Esophagus (tissue), 2 donors: ENCODE results near the gene TMED10. TPM values are rescaled to one million over a fixed set of nuclear protein-coding genes. Genes with fewer than 3 reads are reported as not detected.

Source experiments
- H3K27ac ChIP-seq, 2 donors: one replicate each; pipeline ENCODE4 v1.5.1; 2013; ENCODE audit warnings: low read depth in 2 of 2, mild to moderate bottlenecking in 2 of 2, inconsistent platforms in 1 of 2, low read length in 1 of 2, moderate library complexity in 1 of 2
- H3K27me3 ChIP-seq, 2 donors: one replicate each; pipeline ENCODE4 v1.6.1; 2013; ENCODE audit warnings: low read length in 2 of 2, control low read depth in 1 of 2, mild to moderate bottlenecking in 1 of 2; ENCODE audit not compliant: insufficient read depth in 2 of 2, control insufficient read depth in 1 of 2
- H3K36me3 ChIP-seq, 2 donors: one replicate each; pipeline ENCODE4 v1.6.1; 2013; ENCODE audit warnings: low read length in 1 of 2; ENCODE audit not compliant: control insufficient read depth in 2 of 2, insufficient read depth in 2 of 2
- H3K4me1 ChIP-seq, 2 donors: one replicate each; pipeline ENCODE4 v1.6.1; 2013; ENCODE audit warnings: low read length in 1 of 2; ENCODE audit not compliant: control insufficient read depth in 2 of 2, insufficient read depth in 2 of 2
- H3K4me3 ChIP-seq, 2 donors: one replicate each; pipeline ENCODE4 v1.5.1; 2013; ENCODE audit warnings: low read length in 2 of 2, mild to moderate bottlenecking in 2 of 2, low read depth in 1 of 2, moderate library complexity in 1 of 2
- H3K9me3 ChIP-seq, 2 donors: one replicate each; pipeline ENCODE4 v1.6.1; 2013; ENCODE audit warnings: mild to moderate bottlenecking in 2 of 2, low read depth in 1 of 2, low read length in 1 of 2, moderate library complexity in 1 of 2; ENCODE audit not compliant: control insufficient read depth in 2 of 2, insufficient read depth in 1 of 2
- WGBS, 2 donors: extraction: QIAGEN DNeasy Blood & Tissue Kit; methylation state at CpG; one replicate each; pipeline ENCODE4 v1.1.7; 2013; 5-methylcytosine and 5-hydroxymethylcytosine counted together
- polyA plus RNA-seq, 2 donors: library from polyadenylated mRNA; stranded (reverse); fragments of 200-250 nt; gene quantifications; one replicate each; pipeline ENCODE4 v1.2.3, GENCODE V29; 2013
- donor health status: healthy with polysubstance abuse.
- donor health status: Bipolar disorder and iron deficiency.

TMED10 gene
- polyA plus RNA-seq, 2 donors = 74.8 to 225 TPM

- Histone ChIP-seq H3K36me3 (no peaks in the 10 kb centered on the region), H3K27ac (no peak overlapping the region), H3K27me3 (no peaks in the 10 kb centered on the region), H3K4me3 (no peak overlapping the region), H3K9me3 (no peaks in the 10 kb centered on the region), H3K4me1 (no peaks in the 10 kb centered on the region)
- 91 to 96% methylated on average over 5 of the region's 5 CpGs for WGBS, 2 donors
Measured at GRCh38 chr14:75214558-75214957, 38.1 kb upstream of the TMED10 start.

- no peak overlapping the region for H3K4me3 ChIP-seq
- H3K9me3 ChIP-seq = no peaks in the 10 kb centered on the region
- WGBS, 2 donors = 67 to 70% methylated on average over 4 of the region's 4 CpGs
- no peaks in the 10 kb centered on the region for H3K27me3 ChIP-seq
- H3K27ac ChIP-seq = no peak overlapping the region
- no peaks in the 10 kb centered on the region for H3K4me1 ChIP-seq
- H3K36me3 ChIP-seq = no peaks in the 10 kb centered on the region
Measured at GRCh38 chr14:75213172-75213571, 36.8 kb upstream of the TMED10 start.

GRCh38 chr14:75208843-75209242 is 32.4 kb upstream of the TMED10 start:
- Histone ChIP-seq H3K4me1 (no peaks in the 10 kb centered on the region), H3K36me3 (no peaks in the 10 kb centered on the region), H3K9me3 (no peaks in the 10 kb centered on the region), H3K27me3 (no peaks in the 10 kb centered on the region), H3K27ac (no peak overlapping the region), H3K4me3 (no peak overlapping the region)
- 91% methylated on average over 6 of the region's 6 CpGs for WGBS, 2 donors

- no peaks in the 10 kb centered on the region for H3K36me3 ChIP-seq
- H3K9me3 ChIP-seq = no peaks in the 10 kb centered on the region
- no peak overlapping the region for H3K27ac ChIP-seq
- H3K4me1 ChIP-seq = no peaks in the 10 kb centered on the region
- 85 to 96% methylated on average over 3 of the region's 3 CpGs for WGBS, 2 donors
- no peaks in the 10 kb centered on the region for H3K27me3 ChIP-seq
- no peak overlapping the region for H3K4me3 ChIP-seq
Measured at GRCh38 chr14:75206190-75206589, 29.8 kb upstream of the TMED10 start.

- H3K27ac ChIP-seq = peak overlapping the region; percentile 30 to 54
- no peaks in the 10 kb centered on the region for H3K9me3 ChIP-seq
- no peaks in the 10 kb centered on the region for H3K27me3 ChIP-seq
- no peaks in the 10 kb centered on the region for H3K4me1 ChIP-seq
- H3K36me3 ChIP-seq = no peaks in the 10 kb centered on the region
- 66% methylated on average over 3 of the region's 3 CpGs for WGBS, 2 donors
- H3K4me3 ChIP-seq = no peak overlapping the region
Measured at GRCh38 chr14:75205591-75205990, 29.2 kb upstream of the TMED10 start.

- Histone ChIP-seq H3K27ac (peak overlapping the region; percentile 67 to 86), H3K27me3 (no peaks in the 10 kb centered on the region), H3K36me3 (no peaks in the 10 kb centered on the region), H3K4me3 (no peak overlapping the region), H3K4me1 (peaks cover 0 to 2% of the 10 kb centered on the region in 2 donors), H3K9me3 (no peaks in the 10 kb centered on the region)
- 38% methylated on average over 3 of the region's 3 CpGs for WGBS, 2 donors
Measured at GRCh38 chr14:75204116-75204515, 27.7 kb upstream of the TMED10 start.

- H3K36me3 ChIP-seq = no peaks in the 10 kb centered on the region
- H3K4me1 ChIP-seq = peaks cover 0 to 5% of the 10 kb centered on the region in 2 donors
- no peaks in the 10 kb centered on the region for H3K27me3 ChIP-seq
- 68 to 78% methylated on average over 2 of the region's 2 CpGs for WGBS, 2 donors
- H3K27ac ChIP-seq = peak overlapping the region in 1 of 2 donors; percentile 3
- no peak overlapping the region for H3K4me3 ChIP-seq
- no peaks in the 10 kb centered on the region for H3K9me3 ChIP-seq
Measured at GRCh38 chr14:75202657-75203056, 26.2 kb upstream of the TMED10 start.

- peaks cover 0 to 5% of the 10 kb centered on the region in 2 donors for H3K4me1 ChIP-seq
- WGBS, 2 donors = 69 to 76% methylated on average over 6 of the region's 6 CpGs
- peak overlapping the region; percentile 89 to 91 for H3K27ac ChIP-seq
- no peaks in the 10 kb centered on the region for H3K36me3 ChIP-seq
- H3K9me3 ChIP-seq = no peaks in the 10 kb centered on the region
- H3K27me3 ChIP-seq = no peaks in the 10 kb centered on the region
- H3K4me3 ChIP-seq = no peak overlapping the region
Measured at GRCh38 chr14:75201087-75201486, 24.7 kb upstream of the TMED10 start.

- peaks cover 0 to 5% of the 10 kb centered on the region in 2 donors for H3K4me1 ChIP-seq
- 31 to 44% methylated on average over 4 of the region's 4 CpGs for WGBS, 2 donors
Measured at GRCh38 chr14:75200451-75200850, 24.0 kb upstream of the TMED10 start.

GRCh38 chr14:75198291-75198933 is 22.0 kb upstream of the TMED10 start:
- H3K36me3 ChIP-seq = no peaks in the 10 kb centered on the region
- H3K27ac ChIP-seq = peak overlapping the region in 1 of 2 donors; percentile 60
- 34 to 48% methylated on average over 11 of the region's 11 CpGs for WGBS, 2 donors
- no peaks in the 10 kb centered on the region for H3K9me3 ChIP-seq
- peaks cover 0 to 5% of the 10 kb centered on the region in 2 donors for H3K4me1 ChIP-seq
- H3K4me3 ChIP-seq = no peak overlapping the region
- no peaks in the 10 kb centered on the region for H3K27me3 ChIP-seq

More at GRCh38 chr14:75200451-75200850, 24.0 kb upstream of the TMED10 start:
- Histone ChIP-seq H3K27ac (peak overlapping the region; percentile 89 to 91), H3K36me3 (no peaks in the 10 kb centered on the region), H3K4me3 (no peak overlapping the region), H3K27me3 (no peaks in the 10 kb centered on the region), H3K9me3 (no peaks in the 10 kb centered on the region)
